Common myeloid progenitor, CD34-positive (primary cell): ENCODE measurements around the gene ARL8B.
"Not testable (repeated sequence)": the region's sequence is repeated elsewhere in the genome, so short reads cannot be mapped to it uniquely, and the experiment has no call there.

Experiments used
- CTCF ChIA-PET: fragments of 350-600 bp; sonication (Branson Sonifier 250); formaldehyde crosslinking; loops from one replicate; lab custom pipeline; 2021; ENCODE audit warnings: antibody characterized with exemption; lab: Charles Lee
- POLR2A ChIA-PET: fragments of 350-600 bp; sonication (Branson Sonifier 250); formaldehyde crosslinking; loops from one replicate; lab custom pipeline; 2021; ENCODE audit warnings: antibody characterized with exemption; lab: Charles Lee
- DNase-seq, 3 donors: peaks; one replicate each; pipeline versions ENCODE4 v3.0.0 to v3.0.0-alpha.2; 2013
- H3K27ac ChIP-seq, 2 experiments: 1 replicate in 1 of 2; 2 replicates in 1 of 2; pipeline ENCODE4 v1.7.0; 2013; ENCODE audit warnings: inconsistent platforms in 2 of 2, low read length in 2 of 2, mild to moderate bottlenecking in 2 of 2, low read depth in 1 of 2, moderate library complexity in 1 of 2; ENCODE audit not compliant: severe bottlenecking in 2 of 2, insufficient read depth in 1 of 2, poor library complexity in 1 of 2
- H3K27me3 ChIP-seq, 5 experiments: replicated peaks in 2 of 5; 1 replicate in 3 of 5; 2 replicates in 2 of 5; pipeline versions ENCODE4 v1.6.1 to v1.7.0; 2013; ENCODE audit warnings: low read length in 4 of 5, mild to moderate bottlenecking in 2 of 5, moderate library complexity in 2 of 5, inconsistent platforms in 1 of 5; ENCODE audit not compliant: insufficient read depth in 5 of 5, control insufficient read depth in 4 of 5
- H3K36me3 ChIP-seq, 4 experiments: 1 replicate in 2 of 4; 2 replicates in 2 of 4; pipeline versions ENCODE4 v1.6.1 to v1.7.0; 2013; ENCODE audit warnings: low read length in 3 of 4, control low read depth in 1 of 4, mild to moderate bottlenecking in 1 of 4; ENCODE audit not compliant: control insufficient read depth in 4 of 4, insufficient read depth in 4 of 4
- H3K4me1 ChIP-seq, 4 experiments: 1 replicate in 3 of 4; 2 replicates in 1 of 4; pipeline versions ENCODE4 v1.6.1 to v1.7.1; 2013; ENCODE audit warnings: low read length in 3 of 4, mild to moderate bottlenecking in 3 of 4, control low read depth in 1 of 4, inconsistent platforms in 1 of 4, moderate library complexity in 1 of 4; ENCODE audit not compliant: control insufficient read depth in 4 of 4, insufficient read depth in 4 of 4; ENCODE audit errors: control extremely low read depth in 1 of 4
- H3K4me3 ChIP-seq, 7 experiments: 1 replicate in 4 of 7; 2 replicates in 3 of 7; pipeline versions ENCODE4 v1.5.1 to v1.7.0; 2013; ENCODE audit warnings: mild to moderate bottlenecking in 7 of 7, low read length in 6 of 7, moderate library complexity in 6 of 7, inconsistent platforms in 2 of 7, low read depth in 2 of 7, control low read depth in 1 of 7; ENCODE audit not compliant: insufficient read depth in 4 of 7, control insufficient read depth in 1 of 7; ENCODE audit errors: extremely low read depth in 1 of 7
- H3K9me3 ChIP-seq, 5 experiments: 1 replicate in 4 of 5; 2 replicates in 1 of 5; pipeline versions ENCODE4 v1.6.1 to v1.7.1; 2013; ENCODE audit warnings: low read length in 4 of 5, mild to moderate bottlenecking in 2 of 5, inconsistent platforms in 1 of 5, low read depth in 1 of 5, moderate library complexity in 1 of 5; ENCODE audit not compliant: control insufficient read depth in 4 of 5, insufficient read depth in 2 of 5; ENCODE audit errors: control extremely low read depth in 1 of 5
- WGBS: methylation state at CpG from one replicate; pipeline ENCODE4 v1.1.5; 2013; ENCODE audit not compliant: insufficient coverage; 5-methylcytosine and 5-hydroxymethylcytosine counted together

ARL8B gene

DNA sequence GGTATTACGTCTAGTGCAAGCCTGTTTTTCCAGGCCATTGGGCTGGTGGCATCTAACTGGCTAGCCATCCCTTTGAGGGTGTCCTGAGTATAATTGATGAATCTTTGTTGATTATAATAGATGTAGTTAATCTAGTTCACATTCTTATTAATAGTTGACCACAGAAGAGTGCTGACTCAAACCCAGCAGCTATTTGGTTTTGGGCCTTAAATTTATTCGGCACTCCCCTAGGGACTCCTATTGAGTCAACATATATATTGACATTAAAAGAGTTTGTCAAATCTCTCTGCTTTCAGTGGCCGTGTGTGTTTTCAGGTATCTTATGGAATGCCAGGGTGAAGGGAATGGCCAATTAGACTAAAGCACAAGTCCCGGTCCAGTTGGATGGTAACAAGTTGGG lies 19.7 kb downstream of the ARL8B start:
- no peak overlapping the region for H3K27ac ChIP-seq
- DNase-seq = no peak
- H3K9me3 ChIP-seq = peaks cover 2 to 45% (median 19%) of the 10 kb centered on the region in 5 experiments
- POLR2A ChIA-PET = no interaction called here
- peaks cover 7 to 22% (median 16%) of the 10 kb centered on the region in 4 experiments for H3K4me1 ChIP-seq
- no peak overlapping the region for H3K4me3 ChIP-seq
- WGBS = 100% methylated on average over 2 of the region's 4 CpGs
- peaks cover 9 to 37% (median 24%) of the 10 kb centered on the region in 4 experiments for H3K36me3 ChIP-seq
- H3K27me3 ChIP-seq = no peaks in the 10 kb centered on the region
- CTCF ChIA-PET = interaction anchor here (2.4 kb wide), 1 partner anchor 9 kb away, joined by 7 read pairs; no protein-coding TSS in a partner anchor

DNA sequence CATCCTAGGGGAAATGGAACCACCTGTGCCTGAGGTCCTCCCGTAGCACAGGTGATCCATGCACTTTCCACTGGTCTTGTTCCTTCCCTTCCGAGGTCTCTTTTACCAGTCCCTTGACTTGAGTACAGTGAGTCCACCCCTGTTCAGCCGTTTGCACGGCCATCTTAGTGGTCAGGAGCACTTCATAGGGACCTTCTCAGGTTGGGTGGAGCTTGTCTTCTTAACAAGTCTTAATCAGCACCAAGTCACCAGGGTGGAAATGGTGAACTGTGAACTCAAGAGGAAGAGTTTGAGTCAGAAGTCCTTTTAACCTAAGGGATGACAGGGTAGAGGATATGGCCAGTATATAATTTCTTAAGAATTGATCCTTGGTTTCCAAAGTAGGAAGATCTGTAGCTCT lies 21.4 kb downstream of the ARL8B start:
- Histone ChIP-seq H3K4me1 (peaks cover 3 to 17% (median 11%) of the 10 kb centered on the region in 4 experiments), H3K36me3 (peaks cover 9 to 47% (median 24%) of the 10 kb centered on the region in 4 experiments), H3K27ac (no peak overlapping the region), H3K9me3 (peaks cover 2 to 52% (median 19%) of the 10 kb centered on the region in 5 experiments), H3K4me3 (no peak overlapping the region), H3K27me3 (no peaks in the 10 kb centered on the region)
- no peak for DNase-seq
- CTCF ChIA-PET = no interaction called here
- POLR2A ChIA-PET = no interaction called here
- WGBS = 100% methylated on average over 4 of the region's 4 CpGs

DNA sequence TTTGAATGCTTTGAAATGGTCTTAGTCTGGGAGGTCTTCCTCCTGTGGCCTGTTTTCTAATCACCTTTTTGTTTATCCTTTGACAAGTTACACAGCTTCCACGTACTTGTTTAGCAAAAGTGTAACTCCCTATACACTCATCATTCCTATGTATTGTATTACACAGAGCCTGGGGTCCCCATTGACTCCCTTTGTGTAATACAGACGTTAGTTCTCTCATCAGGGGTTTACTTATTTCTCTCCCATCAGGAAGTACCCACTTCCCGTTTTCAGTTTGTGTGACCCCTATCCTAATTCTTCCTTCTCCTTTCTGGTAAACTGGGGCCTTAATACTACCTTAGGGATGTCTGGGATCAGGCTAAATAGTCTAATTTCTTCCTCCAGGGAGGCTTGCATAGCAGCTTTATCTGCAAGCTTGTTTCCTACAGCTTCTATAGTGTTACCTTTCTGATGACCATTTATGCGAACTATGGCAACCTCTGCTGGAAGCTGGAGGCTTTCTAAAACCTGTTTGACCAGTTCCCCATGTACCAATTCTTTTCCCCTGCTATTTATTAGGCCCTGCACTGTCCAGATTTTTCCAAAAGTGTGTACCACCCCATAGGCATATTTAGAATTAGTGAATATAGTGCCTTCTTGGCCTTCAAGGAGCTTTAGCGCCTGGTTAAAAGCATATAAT lies 22.4 kb downstream of the ARL8B start:
- Histone ChIP-seq H3K4me3 (peak overlapping the region in 1 of 7 experiments; percentile 9), H3K36me3 (peaks cover 11 to 54% (median 28%) of the 10 kb centered on the region in 4 experiments), H3K4me1 (peaks cover 2 to 9% (median 8%) of the 10 kb centered on the region in 4 experiments), H3K27me3 (no peaks in the 10 kb centered on the region), H3K9me3 (peaks cover 2 to 52% (median 19%) of the 10 kb centered on the region in 5 experiments), H3K27ac (no peak overlapping the region)
- POLR2A ChIA-PET = no interaction called here
- CTCF ChIA-PET = interaction anchor here (1.7 to 2.0 kb wide), 2 partner anchors 9 to 18 kb away, joined by 5 to 8 read pairs; no protein-coding TSS in a partner anchor
- 87% methylated on average over 3 of the region's 5 CpGs for WGBS
- DNase-seq = peak in 1 of 3 donors; percentile 26

DNA sequence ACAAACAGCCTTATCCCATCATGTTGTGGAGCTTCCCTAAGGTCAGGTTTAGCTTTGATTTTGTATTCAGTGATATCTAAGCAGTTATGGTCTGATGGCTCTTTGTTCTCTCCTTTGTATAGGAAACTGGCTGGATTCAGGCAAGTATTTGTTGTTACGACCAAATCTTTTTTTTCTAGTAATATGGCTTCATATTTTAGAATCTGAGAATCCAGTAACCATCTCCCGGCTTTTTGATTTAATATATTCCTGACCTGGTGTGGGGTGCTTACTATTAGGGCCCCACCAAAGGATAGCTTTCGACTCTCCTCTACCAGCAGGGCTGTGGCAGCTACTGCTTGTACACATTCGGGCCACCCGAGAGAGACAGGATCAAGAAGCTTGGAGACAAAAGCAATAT lies 23.0 kb downstream of the ARL8B start:
- Histone ChIP-seq H3K4me3 (no peak overlapping the region), H3K27ac (no peak overlapping the region), H3K9me3 (peaks cover 2 to 52% (median 19%) of the 10 kb centered on the region in 5 experiments), H3K36me3 (peaks cover 11 to 54% (median 31%) of the 10 kb centered on the region in 4 experiments), H3K27me3 (no peaks in the 10 kb centered on the region), H3K4me1 (peaks cover 0 to 3% (median 2%) of the 10 kb centered on the region in 4 experiments)
- ChIA-PET CTCF (interaction anchor here (1.7 to 2.0 kb wide), 2 partner anchors 9 to 18 kb away, joined by 5 to 8 read pairs; no protein-coding TSS in a partner anchor), POLR2A (no interaction called here)
- no peak for DNase-seq
- WGBS = 96% methylated on average over 3 of the region's 5 CpGs

DNA sequence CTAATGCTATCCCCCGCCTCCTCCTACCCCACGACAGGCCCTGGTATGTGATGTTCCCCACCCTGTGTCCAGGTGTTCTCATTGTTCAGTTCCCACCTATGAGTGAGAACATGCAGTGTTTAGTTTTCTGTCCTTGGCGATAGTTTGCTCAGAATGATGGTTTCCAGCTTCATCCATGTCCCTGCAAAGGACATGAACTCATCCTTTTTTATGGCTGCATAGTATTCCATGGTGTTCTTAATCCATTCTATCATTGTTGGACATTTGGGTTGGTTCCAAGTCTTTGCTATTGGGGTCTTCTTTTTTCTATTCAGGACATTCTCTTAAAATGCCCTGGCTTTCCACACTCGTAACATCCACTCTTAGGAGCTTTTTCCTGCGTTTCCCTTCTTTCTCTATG lies 25.1 kb downstream of the ARL8B start:
- DNase-seq, POLR2A ChIA-PET, H3K4me3 ChIP-seq, H3K27ac ChIP-seq, H3K27me3 ChIP-seq, H3K4me1 ChIP-seq: not testable (repeated sequence)
- 100% methylated on average over 4 of the region's 5 CpGs for WGBS
- Histone ChIP-seq H3K9me3 (peaks cover 4 to 53% (median 19%) of the 10 kb centered on the region in 5 experiments), H3K36me3 (peaks cover 12 to 55% (median 27%) of the 10 kb centered on the region in 4 experiments)
- CTCF ChIA-PET = interaction anchor here (0.9 to 1.8 kb wide), 3 partner anchors 10 to 34 kb away, joined by 3 to 6 read pairs (median 6); no protein-coding TSS in a partner anchor

DNA sequence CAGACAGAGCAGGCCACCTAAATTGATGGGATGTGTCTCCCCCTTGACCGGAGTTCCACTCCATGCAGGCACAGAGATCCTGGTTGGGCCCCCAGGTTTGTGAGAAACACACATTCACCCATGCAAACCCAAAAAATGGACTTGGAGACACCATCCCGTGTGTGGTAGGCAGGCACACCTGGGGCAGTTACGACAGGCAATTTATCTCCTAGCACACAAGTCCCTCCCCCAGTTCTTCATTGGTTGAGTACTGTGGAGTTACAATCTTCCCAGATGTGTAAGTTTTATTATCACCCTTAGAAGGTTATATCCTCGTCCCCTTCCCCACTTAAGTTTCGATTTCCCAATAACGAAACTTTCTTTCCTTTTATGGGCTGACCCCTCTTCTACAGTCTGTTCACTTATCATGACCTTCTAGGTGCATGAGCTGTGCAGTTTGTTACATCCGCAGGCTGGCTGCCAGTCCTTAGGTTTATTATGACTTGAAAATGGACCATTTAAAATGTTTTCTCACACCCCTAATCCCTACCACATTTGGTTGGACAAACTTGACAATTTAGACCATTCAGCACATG lies 27.3 kb downstream of the ARL8B start:
- H3K4me3 ChIP-seq = no peak overlapping the region
- CTCF ChIA-PET = interaction anchor here (1.1 to 1.3 kb wide), 2 partner anchors 12 to 37 kb away, joined by 3 to 4 read pairs; no protein-coding TSS in a partner anchor

More for the DNA sequence above, 27.3 kb downstream of the ARL8B start:
- no peak for DNase-seq
- WGBS = 100% methylated on average over 3 of the region's 7 CpGs
- no peaks in the 10 kb centered on the region for H3K4me1 ChIP-seq
- POLR2A ChIA-PET = no interaction called here
- peaks cover 6 to 35% (median 17%) of the 10 kb centered on the region in 5 experiments for H3K9me3 ChIP-seq
- no peaks in the 10 kb centered on the region for H3K27me3 ChIP-seq
- peaks cover 10 to 49% (median 20%) of the 10 kb centered on the region in 4 experiments for H3K36me3 ChIP-seq
- peak overlapping the region in 1 of 2 experiments; percentile 39 for H3K27ac ChIP-seq
